GM12892 (cell line): ENCODE measurements around the gene C19orf12.

Experiments used
- POLR2A ChIP-seq: IDR thresholded peaks from 2 replicates; pipeline ENCODE4 v1.6.1; 2011; ENCODE audit warnings: low read depth, low read length, control low read depth
- POLR2AphosphoS5 ChIP-seq: IDR thresholded peaks from 2 replicates; pipeline ENCODE4 v1.6.1; 2011; ENCODE audit warnings: low read depth, low read length, control low read depth
- TAF1 ChIP-seq: IDR thresholded peaks from 2 replicates; pipeline ENCODE4 v1.6.1; 2011; ENCODE audit warnings: low read depth, mild to moderate bottlenecking, control low read depth, low read length, borderline replicate concordance

- TF ChIP-seq POLR2A = no peak
- no peak for TF ChIP-seq POLR2AphosphoS5
- TF ChIP-seq TAF1 = no peak
Measured at GRCh38 chr19:29665826-29666577, 49.1 kb downstream of the C19orf12 start.
